ENCODE data around the gene NBEAL2.
A peak's percentile ranks its signal among the peaks of the same experiment; 100 is the strongest.

The NBEAL2 gene

DNA sequence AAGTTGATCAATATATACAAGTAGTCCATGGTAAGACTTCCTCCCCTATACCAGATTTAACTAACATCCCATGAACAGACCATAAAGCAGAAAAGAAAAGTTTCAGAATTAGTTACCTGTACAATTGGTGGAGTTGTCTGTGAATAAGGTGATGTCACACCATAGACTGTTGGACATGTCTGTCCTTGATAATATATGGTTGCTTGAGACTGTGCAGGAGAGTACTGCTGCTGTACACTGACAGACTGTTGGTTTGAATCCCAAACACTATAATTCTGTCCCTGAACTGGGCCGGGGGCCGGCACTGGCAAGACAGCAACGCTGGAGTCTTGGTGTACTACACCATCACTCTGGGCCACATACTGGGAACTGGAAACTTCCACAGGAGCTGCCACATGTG, 77.2 kb downstream of the NBEAL2 start:
- no peak overlapping the region for H3K4me3 ChIP-seq (ENCODE audit: control insufficient read depth in 1 of 7, extremely low read depth in 1 of 7, insufficient read depth in 4 of 7, low read depth in 2 of 7, low read length in 6 of 7)
- peaks cover 5 to 38% (median 20%) of the 10 kb centered on the region in 4 experiments for H3K36me3 ChIP-seq (ENCODE audit: control insufficient read depth in 4 of 4, insufficient read depth in 4 of 4, low read length in 3 of 4)
- no peaks in the 10 kb centered on the region for H3K4me1 ChIP-seq (ENCODE audit: control extremely low read depth in 1 of 4, control insufficient read depth in 4 of 4, insufficient read depth in 4 of 4, low read length in 3 of 4)
- POLR2A ChIA-PET = no interaction called here
- 100% methylated on average over 3 of the region's 3 CpGs for WGBS (ENCODE audit: insufficient coverage)
- H3K27me3 ChIP-seq (replicated peaks in 2 of 5; ENCODE audit: control insufficient read depth in 4 of 5, insufficient read depth in 5 of 5, low read length in 4 of 5) = no peaks in the 10 kb centered on the region
- DNase-seq = no peak
- no peaks in the 10 kb centered on the region for H3K9me3 ChIP-seq (ENCODE audit: control extremely low read depth in 1 of 5, control insufficient read depth in 4 of 5, insufficient read depth in 2 of 5, low read depth in 1 of 5, low read length in 4 of 5)
- no peak overlapping the region for H3K27ac ChIP-seq (ENCODE audit: insufficient read depth in 1 of 2, low read depth in 1 of 2, low read length in 2 of 2, poor library complexity in 1 of 2, severe bottlenecking in 2 of 2)
- CTCF ChIA-PET = interaction anchor here (1.8 kb wide), 1 partner anchor 10 kb away, joined by 4 read pairs; no protein-coding TSS in a partner anchor

- Histone ChIP-seq H3K27ac (ENCODE audit: insufficient read depth in 1 of 2, low read depth in 1 of 2, low read length in 2 of 2, poor library complexity in 1 of 2, severe bottlenecking in 2 of 2) (no peak overlapping the region), H3K9me3 (ENCODE audit: control extremely low read depth in 1 of 5, control insufficient read depth in 4 of 5, insufficient read depth in 2 of 5, low read depth in 1 of 5, low read length in 4 of 5) (no peaks in the 10 kb centered on the region), H3K27me3 (replicated peaks in 2 of 5; ENCODE audit: control insufficient read depth in 4 of 5, insufficient read depth in 5 of 5, low read length in 4 of 5) (no peaks in the 10 kb centered on the region), H3K36me3 (ENCODE audit: control insufficient read depth in 4 of 4, insufficient read depth in 4 of 4, low read length in 3 of 4) (peaks cover 5 to 40% (median 21%) of the 10 kb centered on the region in 4 experiments), H3K4me3 (ENCODE audit: control insufficient read depth in 1 of 7, extremely low read depth in 1 of 7, insufficient read depth in 4 of 7, low read depth in 2 of 7, low read length in 6 of 7) (no peak overlapping the region), H3K4me1 (ENCODE audit: control extremely low read depth in 1 of 4, control insufficient read depth in 4 of 4, insufficient read depth in 4 of 4, low read length in 3 of 4) (no peaks in the 10 kb centered on the region)
- DNase-seq = peak in 1 of 3 donors; percentile 8
- ChIA-PET POLR2A (interaction anchor here (0.6 kb wide), 1 partner anchor 117 kb away, joined by 3 read pairs; no protein-coding TSS in a partner anchor), CTCF (no interaction called here)
- 100% methylated on average over 2 of the region's 6 CpGs for WGBS (ENCODE audit: insufficient coverage)
Measured at GRCh38 chr3:47057212-47057671, 77.8 kb downstream of the NBEAL2 start.

Data from common myeloid progenitor, CD34-positive (primary cell).